OCI-LY3 (cell line): ENCODE measurements around the gene RPAP2.

Experiments
- EZH2phosphoT487 ChIP-seq: fragments of 200-600 bp; shearing (Covaris generic); IDR thresholded peaks from 2 replicates; pipeline ENCODE4 v1.6.1; 2018; ENCODE audit warnings: antibody characterized with exemption, mixed run types, low read depth
- TF ChIP-seq, protein P1 (sequence below): fragments of 200-600, 300-600 bp; sonication (generic); IDR thresholded peaks from 2 replicates; pipeline ENCODE4 v1.5.1; 2014; ENCODE audit warnings: antibody characterized with exemption, low read length, low read depth

DNA sequence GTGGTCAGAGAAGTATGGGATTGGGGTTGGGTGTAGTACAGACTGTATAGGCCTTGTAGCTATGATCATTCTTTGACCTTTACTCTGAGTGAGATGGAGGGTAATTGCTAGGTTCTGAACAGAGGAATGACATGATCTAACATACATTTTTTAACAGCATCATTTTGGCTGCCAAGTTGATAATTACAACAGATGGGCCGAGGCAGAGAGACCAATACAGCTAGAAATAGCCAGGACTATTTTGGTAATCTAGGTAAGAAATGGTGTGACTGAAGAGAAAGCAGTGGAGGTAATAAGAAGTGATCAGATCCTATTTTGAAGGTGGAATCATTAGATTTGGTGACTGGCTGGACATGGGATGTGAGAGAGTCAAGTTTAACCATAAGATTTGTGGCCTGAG is 43.5 kb downstream of the RPAP2 start:
- TF ChIP-seq, protein P1, sequence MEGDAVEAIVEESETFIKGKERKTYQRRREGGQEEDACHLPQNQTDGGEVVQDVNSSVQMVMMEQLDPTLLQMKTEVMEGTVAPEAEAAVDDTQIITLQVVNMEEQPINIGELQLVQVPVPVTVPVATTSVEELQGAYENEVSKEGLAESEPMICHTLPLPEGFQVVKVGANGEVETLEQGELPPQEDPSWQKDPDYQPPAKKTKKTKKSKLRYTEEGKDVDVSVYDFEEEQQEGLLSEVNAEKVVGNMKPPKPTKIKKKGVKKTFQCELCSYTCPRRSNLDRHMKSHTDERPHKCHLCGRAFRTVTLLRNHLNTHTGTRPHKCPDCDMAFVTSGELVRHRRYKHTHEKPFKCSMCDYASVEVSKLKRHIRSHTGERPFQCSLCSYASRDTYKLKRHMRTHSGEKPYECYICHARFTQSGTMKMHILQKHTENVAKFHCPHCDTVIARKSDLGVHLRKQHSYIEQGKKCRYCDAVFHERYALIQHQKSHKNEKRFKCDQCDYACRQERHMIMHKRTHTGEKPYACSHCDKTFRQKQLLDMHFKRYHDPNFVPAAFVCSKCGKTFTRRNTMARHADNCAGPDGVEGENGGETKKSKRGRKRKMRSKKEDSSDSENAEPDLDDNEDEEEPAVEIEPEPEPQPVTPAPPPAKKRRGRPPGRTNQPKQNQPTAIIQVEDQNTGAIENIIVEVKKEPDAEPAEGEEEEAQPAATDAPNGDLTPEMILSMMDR = no peak
- TF ChIP-seq EZH2phosphoT487 = no peak
